ENCODE measurements around the gene GPR143. TPM values are rescaled to one million over a fixed set of nuclear protein-coding genes. Genes with fewer than 3 reads are reported as not detected.

Gene GPR143
- total RNA-seq, 1 donor from 2014 or later = 3.0 TPM

- H3K9me3 Mint-ChIP-seq (ENCODE audit: unreplicated experiment) = no peaks in the 10 kb centered on the region
- no peaks in the 10 kb centered on the region for H3K36me3 ChIP-seq (ENCODE audit: insufficient read depth, low read length)
Observed at GRCh38 chrX:9785254-9785943, 19.8 kb upstream of the GPR143 start.

GRCh38 chrX:9784332-9784731 lies 18.7 kb upstream of the GPR143 start:
- Mint-ChIP-seq H3K27ac (ENCODE audit: unreplicated experiment) (no peak overlapping the region), H3K36me3 (ENCODE audit: low read depth, unreplicated experiment) (no peaks in the 10 kb centered on the region), H3K9me3 (ENCODE audit: unreplicated experiment) (no peaks in the 10 kb centered on the region), H3K4me1 (ENCODE audit: low read depth, unreplicated experiment) (peaks cover 3% of the 10 kb centered on the region), H3K4me3 (ENCODE audit: unreplicated experiment) (no peak overlapping the region), H3K27me3 (ENCODE audit: low read depth, unreplicated experiment) (no peaks in the 10 kb centered on the region)
- Histone ChIP-seq H3K79me2 (ENCODE audit: insufficient read depth, low read length) (no peaks in the 10 kb centered on the region), H3K4me1 (ENCODE audit: insufficient read depth, low read length) (no peaks in the 10 kb centered on the region), H2AFZ (ENCODE audit: low read depth, low read length) (no peak overlapping the region), H3K27me3 (ENCODE audit: insufficient read depth, low read length) (peaks cover 17% of the 10 kb centered on the region), H3K9me3 (ENCODE audit: insufficient read depth, low read depth, low read length) (no peaks in the 10 kb centered on the region), H3K4me2 (ENCODE audit: low read length) (no peak overlapping the region), H3K36me3 (ENCODE audit: insufficient read depth, low read length) (no peaks in the 10 kb centered on the region), H3K9ac (ENCODE audit: low read length) (no peak overlapping the region), H3K27ac (ENCODE audit: low read depth, low read length) (no peak overlapping the region), H3K4me3 (ENCODE audit: insufficient read depth, low read depth, low read length) (no peak overlapping the region), H4K20me1 (ENCODE audit: insufficient read depth, low read length) (no peaks in the 10 kb centered on the region)
- no peak for TF ChIP-seq CTCF (IDR thresholded peaks at IDR 0.05; ENCODE audit: insufficient read depth, low read depth, low read length)
- no peak for TF ChIP-seq EZH2 (IDR thresholded peaks at IDR 0.05; ENCODE audit: insufficient read depth, low read length)
- DNase-seq (ENCODE audit: low read depth) = no peak
- no peak for FAIRE-seq

More at GRCh38 chrX:9785254-9785943, 19.8 kb upstream of the GPR143 start:
- no peaks in the 10 kb centered on the region for H3K4me1 ChIP-seq (ENCODE audit: insufficient read depth, low read length)
- peaks cover 8% of the 10 kb centered on the region for H3K4me1 Mint-ChIP-seq (ENCODE audit: low read depth, unreplicated experiment)
- H3K27ac Mint-ChIP-seq (ENCODE audit: unreplicated experiment) = no peak overlapping the region
- H3K9ac ChIP-seq (ENCODE audit: low read length) = no peak overlapping the region
- H3K27ac ChIP-seq (ENCODE audit: low read depth, low read length) = no peak overlapping the region
- H3K4me3 ChIP-seq (ENCODE audit: insufficient read depth, low read depth, low read length) = peak overlapping the region; percentile 5
- no peak for DNase-seq (ENCODE audit: low read depth)
- no peaks in the 10 kb centered on the region for H3K9me3 ChIP-seq (ENCODE audit: insufficient read depth, low read depth, low read length)
- H3K79me2 ChIP-seq (ENCODE audit: insufficient read depth, low read length) = no peaks in the 10 kb centered on the region
- peaks cover 17% of the 10 kb centered on the region for H3K27me3 ChIP-seq (ENCODE audit: insufficient read depth, low read length)
- TF ChIP-seq EZH2 (IDR thresholded peaks at IDR 0.05; ENCODE audit: insufficient read depth, low read length) = peak; percentile 75
- TF ChIP-seq CTCF (IDR thresholded peaks at IDR 0.05; ENCODE audit: insufficient read depth, low read depth, low read length) = no peak
- no peak for FAIRE-seq
- H3K4me3 Mint-ChIP-seq (ENCODE audit: unreplicated experiment) = peak overlapping the region; percentile 80
- no peaks in the 10 kb centered on the region for H3K27me3 Mint-ChIP-seq (ENCODE audit: low read depth, unreplicated experiment)
- H3K36me3 Mint-ChIP-seq (ENCODE audit: low read depth, unreplicated experiment) = no peaks in the 10 kb centered on the region
- no peaks in the 10 kb centered on the region for H4K20me1 ChIP-seq (ENCODE audit: insufficient read depth, low read length)
- H3K4me2 ChIP-seq (ENCODE audit: low read length) = peak overlapping the region; percentile 67
- H2AFZ ChIP-seq (ENCODE audit: low read depth, low read length) = no peak overlapping the region

GRCh38 chrX:9781941-9782340 lies 16.3 kb upstream of the GPR143 start:
- Mint-ChIP-seq H3K36me3 (ENCODE audit: low read depth, unreplicated experiment) (no peaks in the 10 kb centered on the region), H3K4me3 (ENCODE audit: unreplicated experiment) (no peak overlapping the region), H3K27ac (ENCODE audit: unreplicated experiment) (peak overlapping the region; percentile 69), H3K27me3 (ENCODE audit: low read depth, unreplicated experiment) (no peaks in the 10 kb centered on the region), H3K4me1 (ENCODE audit: low read depth, unreplicated experiment) (no peaks in the 10 kb centered on the region), H3K9me3 (ENCODE audit: unreplicated experiment) (no peaks in the 10 kb centered on the region)
- Histone ChIP-seq H3K27me3 (ENCODE audit: insufficient read depth, low read length) (peaks cover 9% of the 10 kb centered on the region), H3K4me1 (ENCODE audit: insufficient read depth, low read length) (no peaks in the 10 kb centered on the region), H4K20me1 (ENCODE audit: insufficient read depth, low read length) (no peaks in the 10 kb centered on the region), H2AFZ (ENCODE audit: low read depth, low read length) (no peak overlapping the region), H3K79me2 (ENCODE audit: insufficient read depth, low read length) (no peaks in the 10 kb centered on the region), H3K9ac (ENCODE audit: low read length) (no peak overlapping the region), H3K4me3 (ENCODE audit: insufficient read depth, low read depth, low read length) (no peak overlapping the region), H3K27ac (ENCODE audit: low read depth, low read length) (no peak overlapping the region), H3K9me3 (ENCODE audit: insufficient read depth, low read depth, low read length) (no peaks in the 10 kb centered on the region), H3K36me3 (ENCODE audit: insufficient read depth, low read length) (no peaks in the 10 kb centered on the region), H3K4me2 (ENCODE audit: low read length) (no peak overlapping the region)
- FAIRE-seq (no peak), DNase-seq (ENCODE audit: low read depth) (no peak)
- TF ChIP-seq EZH2 (IDR thresholded peaks at IDR 0.05; ENCODE audit: insufficient read depth, low read length) (no peak), CTCF (IDR thresholded peaks at IDR 0.05; ENCODE audit: insufficient read depth, low read depth, low read length) (no peak)

All from astrocyte (in vitro differentiated cells and primary cell).